ENCODE data around the gene MICALL1.
"Not testable (repeated sequence)": the region's sequence is repeated elsewhere in the genome, so short reads cannot be mapped to it uniquely, and the experiment has no call there.

The MICALL1 gene

GRCh38 chr22:37955825-37956397 lies 49.8 kb downstream of the MICALL1 start:
- not testable (repeated sequence) for H2BK120ac ChIP-seq (ENCODE audit: insufficient read depth, low read length, poor library complexity); H3K9me3 ChIP-seq (ENCODE audit: insufficient read depth, low read depth, low read length); H3K27ac ChIP-seq (ENCODE audit: low read depth, low read length); H3K14ac ChIP-seq (ENCODE audit: low read length); H4K8ac ChIP-seq (ENCODE audit: low read depth, low read length); H2BK5ac ChIP-seq (ENCODE audit: low read depth, low read length, poor library complexity); H3K79me1 ChIP-seq (ENCODE audit: low read length); H2AK5ac ChIP-seq (ENCODE audit: low read length); H2BK12ac ChIP-seq (ENCODE audit: low read length); H3K79me2 ChIP-seq (ENCODE audit: control insufficient read depth, insufficient read depth, low read length, poor library complexity); H3K4me2 ChIP-seq (ENCODE audit: low read length); H3K18ac ChIP-seq (ENCODE audit: low read length); H3K27me3 ChIP-seq (ENCODE audit: insufficient read depth, low read length); H3K4ac ChIP-seq (ENCODE audit: low read depth, low read length); H3K4me3 ChIP-seq (ENCODE audit: low read depth, low read length); DNase-seq; H4K12ac ChIP-seq (ENCODE audit: low read depth, low read length); H2AFZ ChIP-seq (ENCODE audit: insufficient read depth, low read length, poor library complexity); H4K91ac ChIP-seq (ENCODE audit: low read depth, low read length); H3K9ac ChIP-seq (ENCODE audit: low read length); H3K23ac ChIP-seq (ENCODE audit: low read length)
- WGBS (ENCODE audit: extremely low coverage, insufficient coverage, insufficient read length), result no CpG with 5 or more reads among the region's 15 CpGs
- Histone ChIP-seq H3K4me1 (ENCODE audit: control insufficient read depth in 1 of 2, insufficient read depth in 2 of 2, low read length in 2 of 2) (peaks cover 9 to 17% of the 10 kb centered on the region in 2 experiments), H3K36me3 (ENCODE audit: control insufficient read depth in 1 of 2, insufficient read depth in 2 of 2, low read length in 2 of 2) (peaks cover 23 to 34% of the 10 kb centered on the region in 2 experiments)

- no peak overlapping the region for H3K23ac ChIP-seq (ENCODE audit: low read length)
- peaks cover 9 to 17% of the 10 kb centered on the region in 2 experiments for H3K4me1 ChIP-seq (ENCODE audit: control insufficient read depth in 1 of 2, insufficient read depth in 2 of 2, low read length in 2 of 2)
- H3K9ac ChIP-seq (ENCODE audit: low read length), result no peak overlapping the region
- peaks cover 5% of the 10 kb centered on the region for H3K79me1 ChIP-seq (ENCODE audit: low read length)
- H3K27me3 ChIP-seq (ENCODE audit: insufficient read depth, low read length), result no peaks in the 10 kb centered on the region
- no peak overlapping the region for H3K4me2 ChIP-seq (ENCODE audit: low read length)
- no peak overlapping the region for H2AK5ac ChIP-seq (ENCODE audit: low read length)
- H4K12ac ChIP-seq (ENCODE audit: low read depth, low read length), result no peak overlapping the region
- H4K91ac ChIP-seq (ENCODE audit: low read depth, low read length), result no peak overlapping the region
- peak overlapping the region; percentile 12 for H3K27ac ChIP-seq (ENCODE audit: low read depth, low read length)
- H3K18ac ChIP-seq (ENCODE audit: low read length), result no peak overlapping the region
- WGBS (ENCODE audit: extremely low coverage, insufficient coverage, insufficient read length), result no CpG with 5 or more reads among the region's 4 CpGs
- H2BK12ac ChIP-seq (ENCODE audit: low read length), result no peak overlapping the region
- DNase-seq, result peak; percentile 92 to 96
- no peaks in the 10 kb centered on the region for H3K9me3 ChIP-seq (ENCODE audit: insufficient read depth, low read depth, low read length)
- no peak overlapping the region for H3K4me3 ChIP-seq (ENCODE audit: low read depth, low read length)
- no peak overlapping the region for H3K4ac ChIP-seq (ENCODE audit: low read depth, low read length)
- no peak overlapping the region for H2BK5ac ChIP-seq (ENCODE audit: low read depth, low read length, poor library complexity)
- no peak overlapping the region for H3K14ac ChIP-seq (ENCODE audit: low read length)
- H3K36me3 ChIP-seq (ENCODE audit: control insufficient read depth in 1 of 2, insufficient read depth in 2 of 2, low read length in 2 of 2), result peaks cover 34 to 48% of the 10 kb centered on the region in 2 experiments
- H2BK120ac ChIP-seq (ENCODE audit: insufficient read depth, low read length, poor library complexity), result no peak overlapping the region
- H3K79me2 ChIP-seq (ENCODE audit: control insufficient read depth, insufficient read depth, low read length, poor library complexity), result peaks cover 8% of the 10 kb centered on the region
- H4K8ac ChIP-seq (ENCODE audit: low read depth, low read length), result no peak overlapping the region
- H2AFZ ChIP-seq (ENCODE audit: insufficient read depth, low read length, poor library complexity), result no peak overlapping the region
These were observed 51.1 kb downstream of the MICALL1 start for GRCh38 chr22:37957232-37957631.

GRCh38 chr22:37959231-37959825 lies 53.2 kb downstream of the MICALL1 start:
- H3K23ac ChIP-seq (ENCODE audit: low read length), result no peak overlapping the region
- no peak overlapping the region for H4K12ac ChIP-seq (ENCODE audit: low read depth, low read length)
- no peak overlapping the region for H2BK12ac ChIP-seq (ENCODE audit: low read length)
- no peaks in the 10 kb centered on the region for H3K9me3 ChIP-seq (ENCODE audit: insufficient read depth, low read depth, low read length)
- H3K79me2 ChIP-seq (ENCODE audit: control insufficient read depth, insufficient read depth, low read length, poor library complexity), result peaks cover 2% of the 10 kb centered on the region
- DNase-seq, result no peak
- H3K79me1 ChIP-seq (ENCODE audit: low read length), result no peaks in the 10 kb centered on the region
- no peak overlapping the region for H4K91ac ChIP-seq (ENCODE audit: low read depth, low read length)
- no peak overlapping the region for H3K18ac ChIP-seq (ENCODE audit: low read length)
- H3K36me3 ChIP-seq (ENCODE audit: control insufficient read depth in 1 of 2, insufficient read depth in 2 of 2, low read length in 2 of 2), result peaks cover 37 to 56% of the 10 kb centered on the region in 2 experiments
- H3K4me1 ChIP-seq (ENCODE audit: control insufficient read depth in 1 of 2, insufficient read depth in 2 of 2, low read length in 2 of 2), result peaks cover under 1 to 12% of the 10 kb centered on the region in 2 experiments
- H3K4ac ChIP-seq (ENCODE audit: low read depth, low read length), result no peak overlapping the region
- H3K4me2 ChIP-seq (ENCODE audit: low read length), result no peak overlapping the region
- no CpG with 5 or more reads among the region's 18 CpGs for WGBS (ENCODE audit: extremely low coverage, insufficient coverage, insufficient read length)
- no peak overlapping the region for H2BK120ac ChIP-seq (ENCODE audit: insufficient read depth, low read length, poor library complexity)
- H4K8ac ChIP-seq (ENCODE audit: low read depth, low read length), result no peak overlapping the region
- H3K9ac ChIP-seq (ENCODE audit: low read length), result no peak overlapping the region
- H3K4me3 ChIP-seq (ENCODE audit: low read depth, low read length), result no peak overlapping the region
- no peak overlapping the region for H3K27ac ChIP-seq (ENCODE audit: low read depth, low read length)
- no peak overlapping the region for H3K14ac ChIP-seq (ENCODE audit: low read length)
- H2BK5ac ChIP-seq (ENCODE audit: low read depth, low read length, poor library complexity), result no peak overlapping the region
- no peak overlapping the region for H2AFZ ChIP-seq (ENCODE audit: insufficient read depth, low read length, poor library complexity)
- H3K27me3 ChIP-seq (ENCODE audit: insufficient read depth, low read length), result no peaks in the 10 kb centered on the region
- no peak overlapping the region for H2AK5ac ChIP-seq (ENCODE audit: low read length)

GRCh38 chr22:37961062-37961461 lies 55.0 kb downstream of the MICALL1 start:
- H3K36me3 ChIP-seq (ENCODE audit: control insufficient read depth in 1 of 2, insufficient read depth in 2 of 2, low read length in 2 of 2), result peaks cover 37 to 56% of the 10 kb centered on the region in 2 experiments
- WGBS (ENCODE audit: extremely low coverage, insufficient coverage, insufficient read length), result no CpG with 5 or more reads among the region's 4 CpGs
- no peak overlapping the region for H2BK12ac ChIP-seq (ENCODE audit: low read length)
- H4K8ac ChIP-seq (ENCODE audit: low read depth, low read length), result no peak overlapping the region
- peaks cover 4 to 13% of the 10 kb centered on the region in 2 experiments for H3K4me1 ChIP-seq (ENCODE audit: control insufficient read depth in 1 of 2, insufficient read depth in 2 of 2, low read length in 2 of 2)
- no peak overlapping the region for H3K4ac ChIP-seq (ENCODE audit: low read depth, low read length)
- H4K12ac ChIP-seq (ENCODE audit: low read depth, low read length), result no peak overlapping the region
- H3K23ac ChIP-seq (ENCODE audit: low read length), result no peak overlapping the region
- no peaks in the 10 kb centered on the region for H3K79me2 ChIP-seq (ENCODE audit: control insufficient read depth, insufficient read depth, low read length, poor library complexity)
- H4K91ac ChIP-seq (ENCODE audit: low read depth, low read length), result no peak overlapping the region
- H3K27me3 ChIP-seq (ENCODE audit: insufficient read depth, low read length), result no peaks in the 10 kb centered on the region
- H3K4me2 ChIP-seq (ENCODE audit: low read length), result no peak overlapping the region
- no peak overlapping the region for H2BK120ac ChIP-seq (ENCODE audit: insufficient read depth, low read length, poor library complexity)
- peaks cover 4% of the 10 kb centered on the region for H3K79me1 ChIP-seq (ENCODE audit: low read length)
- no peak overlapping the region for H3K18ac ChIP-seq (ENCODE audit: low read length)
- no peak overlapping the region for H2AFZ ChIP-seq (ENCODE audit: insufficient read depth, low read length, poor library complexity)
- no peaks in the 10 kb centered on the region for H3K9me3 ChIP-seq (ENCODE audit: insufficient read depth, low read depth, low read length)
- DNase-seq, result no peak
- no peak overlapping the region for H3K9ac ChIP-seq (ENCODE audit: low read length)
- H2AK5ac ChIP-seq (ENCODE audit: low read length), result no peak overlapping the region
- no peak overlapping the region for H3K4me3 ChIP-seq (ENCODE audit: low read depth, low read length)
- no peak overlapping the region for H3K14ac ChIP-seq (ENCODE audit: low read length)
- no peak overlapping the region for H3K27ac ChIP-seq (ENCODE audit: low read depth, low read length)
- no peak overlapping the region for H2BK5ac ChIP-seq (ENCODE audit: low read depth, low read length, poor library complexity)

Measured in trophoblast cell (in vitro differentiated cells and primary cell).